Inferior parietal cortex (tissue), 1 donor: ENCODE results near the gene NES.

Experiments
- DNase-seq: peaks from one replicate; pipeline ENCODE4 v3.0.0-alpha.2; 2016; ENCODE audit errors: extremely low spot score

Gene NES

DNA sequence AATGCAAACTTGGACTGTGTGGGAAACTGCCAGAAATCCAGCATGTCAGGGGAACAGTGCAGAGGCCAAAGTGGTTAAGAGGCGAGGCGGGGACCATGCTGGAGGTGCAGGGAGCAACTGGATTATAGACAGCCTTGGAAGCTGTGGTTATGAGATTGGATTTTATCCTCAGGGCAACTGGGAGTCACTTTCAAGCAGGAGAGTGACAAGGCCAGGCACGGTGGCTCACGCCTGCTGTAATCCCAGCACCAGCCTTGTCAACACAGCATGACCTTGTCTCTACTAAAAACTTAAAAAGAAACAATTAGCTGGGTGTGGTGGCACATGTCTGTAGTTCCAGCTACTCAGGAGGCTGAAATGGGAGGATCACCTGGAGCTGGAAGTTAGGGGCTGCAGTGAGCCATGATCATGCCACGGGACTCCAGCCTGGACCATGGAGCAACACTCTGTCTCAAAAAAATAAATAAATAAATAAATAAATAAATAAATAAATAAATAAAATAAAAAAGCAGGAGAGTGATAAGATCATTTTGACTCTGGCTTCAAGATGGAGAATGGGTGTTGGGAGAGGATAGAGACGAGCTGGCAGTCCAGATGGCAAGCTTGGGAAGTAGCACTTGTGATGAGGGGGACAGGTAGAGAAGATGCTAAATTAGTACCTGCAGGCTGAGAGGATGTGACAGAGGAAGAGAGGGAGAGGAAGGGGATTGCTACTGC, 54.5 kb downstream of the NES start:
- DNase-seq: no peak

GRCh38 chr1:156619582-156619955, 57.6 kb downstream of the NES start:
- DNase-seq: no peak

DNA sequence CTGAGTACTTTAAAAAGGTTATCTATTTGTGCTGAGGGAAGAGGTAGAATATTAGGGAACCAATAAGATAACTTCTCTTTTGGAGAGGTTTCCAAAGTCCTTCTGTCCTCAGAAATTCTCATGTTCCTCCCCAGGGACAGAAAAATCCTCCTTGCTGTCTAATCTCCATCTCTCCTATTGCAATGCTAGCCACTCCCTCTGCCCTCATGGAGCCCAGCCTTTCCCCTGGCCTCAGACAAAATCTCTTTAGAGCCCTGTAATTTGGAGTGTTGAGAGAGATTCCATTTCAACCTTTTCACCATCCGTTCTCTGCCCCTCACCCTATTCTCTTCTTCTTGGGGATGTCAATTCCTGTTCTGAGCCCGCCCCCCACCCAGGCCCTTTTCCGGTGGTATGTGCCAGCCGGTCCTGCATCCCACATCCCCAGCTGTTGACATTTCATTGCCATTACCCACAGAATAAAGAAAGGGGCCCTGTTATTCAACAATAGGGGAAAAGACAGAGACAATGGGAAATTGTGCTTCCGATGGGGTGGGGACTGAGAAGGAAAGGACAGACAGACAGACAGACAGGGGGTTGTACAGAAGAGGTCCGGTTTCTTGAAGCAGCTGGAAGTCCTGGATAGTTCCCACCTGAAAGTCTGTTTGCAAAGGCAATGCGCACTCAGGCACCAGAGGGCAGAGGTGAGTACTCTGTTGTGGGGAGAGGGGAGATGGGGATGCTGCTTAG, 58.2 kb downstream of the NES start, which contains the start of gene HAPLN2:
Gene HAPLN2, plus strand, starts transcription at position 563 of the 729 bp plus-strand sequence. CDS start 4,076 bp downstream, outside the sequence.
- peak; percentile 57 for DNase-seq
